NCI-H2196 treated with DMSO at 0.1 percent for 48 hours (cell line): ENCODE measurements around the gene DHX8.

Experiments
- DNase-seq: peaks from one replicate; lab custom pipeline; 2025; ENCODE audit not compliant: unreplicated experiment; lab: John Stamatoyannopoulos, UW

The DHX8 gene

GRCh38 chr17:43572368-43572980 is 88.7 kb downstream of the DHX8 start:
- no peak for DNase-seq

GRCh38 chr17:43573579-43574321 is 90.0 kb downstream of the DHX8 start:
- DNase-seq = no peak

GRCh38 chr17:43574348-43574747 is 90.6 kb downstream of the DHX8 start:
- no peak for DNase-seq

- no peak for DNase-seq
Observed at GRCh38 chr17:43574896-43575525, 91.2 kb downstream of the DHX8 start.
